ENCODE results near the gene UCHL5.
"Not testable (repeated sequence)": the region's sequence is repeated elsewhere in the genome, so short reads cannot be mapped to it uniquely, and the experiment has no call there.

UCHL5 gene

DNA sequence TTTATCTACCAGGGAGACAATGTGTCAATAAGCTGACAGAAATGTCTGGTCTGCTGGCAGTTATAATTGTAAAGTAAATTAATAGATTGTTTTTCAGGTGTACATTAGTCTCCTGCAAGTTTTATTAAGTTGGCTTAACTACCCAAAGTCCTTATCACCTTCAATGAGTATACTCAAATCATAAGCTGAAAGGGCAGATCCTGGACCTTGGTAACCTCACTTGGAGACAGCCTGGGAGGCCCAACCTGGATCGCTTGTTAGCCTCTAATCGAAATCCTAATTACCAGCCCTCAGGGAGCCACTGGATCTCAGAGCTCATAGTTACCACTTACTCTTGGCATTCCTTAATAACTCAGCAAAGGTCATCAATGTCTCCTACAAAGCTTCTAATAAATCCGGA lies 49.7 kb downstream of the UCHL5 start:
- DNase-seq, result no peak

DNA sequence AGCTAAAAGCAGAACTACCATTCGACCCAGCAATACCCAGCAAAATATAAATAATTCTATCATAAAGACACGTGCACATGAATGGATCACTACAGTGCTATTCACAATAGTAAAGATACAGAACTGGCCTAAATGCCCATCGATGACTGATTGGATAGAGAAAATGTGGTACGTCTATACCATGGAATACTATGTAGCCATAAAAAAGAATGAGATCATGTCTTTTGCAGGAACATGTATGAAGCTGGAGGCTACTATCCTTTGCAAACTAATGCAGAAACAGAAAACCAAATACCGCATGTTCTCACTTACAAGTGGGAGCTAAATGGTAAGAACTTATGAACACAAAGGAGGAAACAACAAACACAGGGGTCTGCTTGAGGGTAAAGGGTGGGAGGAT lies 53.4 kb downstream of the UCHL5 start:
- no peak for DNase-seq

DNA sequence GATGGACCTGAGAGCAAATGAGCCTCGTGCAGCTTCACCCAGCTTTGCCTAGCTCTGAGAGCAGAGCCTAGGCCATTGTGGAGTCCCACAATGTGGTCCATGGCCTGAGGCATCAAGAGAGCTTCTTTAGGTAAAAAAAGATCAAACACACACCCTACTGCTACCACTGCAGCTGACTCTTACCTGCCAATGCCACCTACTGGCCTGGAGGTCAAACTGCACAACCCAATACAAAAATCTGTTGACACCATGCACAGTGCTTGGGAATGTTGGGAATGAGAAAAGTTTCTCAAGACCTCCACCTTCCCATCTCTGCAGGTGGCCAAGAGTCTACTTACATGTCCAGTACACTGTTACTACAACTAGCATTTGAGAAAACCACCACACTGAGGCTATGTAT lies 60.6 kb downstream of the UCHL5 start:
- DNase-seq, result no peak

DNA sequence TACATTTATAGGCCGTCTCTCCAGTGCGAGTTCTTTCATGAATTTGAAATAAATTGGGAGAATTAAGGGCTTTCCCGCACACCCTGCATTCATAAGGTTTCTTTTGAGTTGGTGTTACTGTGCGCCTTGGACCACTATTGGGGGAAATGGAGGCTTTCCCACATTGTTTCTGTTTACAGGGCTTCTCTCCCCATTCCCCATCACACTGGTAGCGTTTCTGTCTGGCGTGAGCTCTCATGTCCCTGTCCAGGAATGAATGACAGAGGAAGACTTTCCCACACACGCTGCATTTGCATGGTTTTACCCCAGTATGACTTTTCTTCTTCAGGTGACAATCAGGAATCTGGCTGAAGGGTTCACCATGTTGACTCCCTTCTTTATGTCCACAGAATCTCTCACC lies 65.0 kb downstream of the UCHL5 start:
- DNase-seq, result no peak

DNA sequence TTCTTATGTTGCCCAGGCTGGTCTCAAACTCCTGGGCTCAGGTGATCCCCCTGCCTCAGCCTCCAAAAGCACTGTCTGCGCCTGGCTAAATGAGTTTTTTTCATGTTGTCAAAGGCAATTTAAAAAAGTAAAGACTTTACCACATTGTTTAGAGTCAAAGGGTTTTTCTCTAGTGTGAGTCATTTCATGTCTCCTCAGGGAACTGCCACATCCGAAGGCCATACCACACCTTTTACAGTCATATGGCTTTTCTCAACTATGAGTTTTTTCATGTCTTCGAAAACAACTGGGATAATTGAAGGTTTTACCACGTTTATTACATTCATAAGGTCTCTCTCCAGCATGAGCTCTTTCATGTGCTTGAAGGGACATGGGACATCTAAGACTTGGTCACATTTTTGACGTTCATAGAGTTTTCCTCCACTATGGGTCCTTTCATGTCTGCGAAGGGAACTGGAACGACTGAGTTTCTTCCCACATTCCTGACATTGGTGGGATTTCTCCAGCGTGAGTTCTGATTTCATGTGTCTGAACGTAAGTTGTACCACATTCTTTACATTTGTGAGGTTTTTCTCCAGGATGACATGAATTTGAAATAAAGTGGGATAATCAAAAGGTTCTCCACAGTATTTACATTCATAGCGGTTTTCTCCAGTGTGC lies 65.6 kb downstream of the UCHL5 start:
- DNase-seq, result no peak

DNA sequence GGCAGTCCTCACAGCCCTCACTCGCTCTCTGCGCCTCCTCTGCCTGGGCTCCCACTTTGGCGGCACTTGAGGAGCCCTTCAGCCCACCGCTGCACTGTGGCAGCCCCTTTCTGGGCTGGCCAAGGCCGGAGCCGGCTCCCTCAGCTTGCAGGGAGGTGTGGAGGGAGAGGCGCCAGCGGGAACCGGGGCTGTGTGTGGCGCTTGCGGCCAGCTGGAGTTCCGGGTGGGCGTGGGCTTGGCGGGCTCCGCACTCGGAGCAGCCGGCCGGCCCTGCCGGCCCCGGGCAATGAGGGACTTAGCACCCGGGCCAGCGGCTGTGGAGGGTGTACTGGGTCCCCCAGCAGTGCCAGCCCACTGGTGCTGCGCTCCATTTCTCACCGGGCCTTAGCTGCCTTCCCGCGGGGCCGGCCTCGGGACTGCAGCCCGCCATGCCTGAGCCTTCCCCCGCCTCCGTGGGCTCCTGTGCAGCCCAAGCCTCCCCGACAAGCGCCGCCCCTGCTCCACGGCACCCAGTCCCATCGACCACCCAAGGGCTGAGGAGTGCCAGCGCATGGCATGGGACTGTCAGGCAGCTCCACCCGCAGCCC lies 72.3 kb downstream of the UCHL5 start:
- not testable (repeated sequence) for DNase-seq

DNA sequence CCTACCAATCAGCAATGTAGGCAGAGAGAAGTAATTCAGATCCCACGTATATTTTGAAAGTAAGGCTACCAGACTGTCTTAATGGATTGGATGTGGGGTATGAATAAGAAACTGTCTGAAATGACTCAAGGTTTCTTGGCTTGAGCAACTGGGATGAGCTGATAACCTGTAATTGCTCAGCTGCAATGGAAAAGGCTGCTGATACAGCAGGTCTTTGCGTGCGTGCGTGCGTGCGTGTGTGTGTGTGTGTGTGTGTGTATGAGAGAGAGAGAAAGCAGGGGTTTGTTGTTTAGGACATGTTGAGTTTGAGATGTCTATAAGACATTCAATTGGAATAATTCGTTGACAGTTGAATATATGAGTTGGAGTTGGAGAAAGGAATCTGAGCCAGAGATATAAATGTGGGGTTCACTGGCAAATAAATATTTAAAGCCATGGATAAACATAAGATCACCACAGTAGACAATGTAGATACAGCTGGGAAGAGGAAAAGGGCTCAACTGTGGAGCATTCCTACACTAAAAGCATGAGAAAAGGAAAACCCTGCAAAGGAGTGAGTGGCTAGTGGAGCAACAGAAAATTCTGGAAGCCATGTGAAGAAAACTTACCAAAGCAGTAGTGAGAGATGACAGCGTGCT lies 72.9 kb downstream of the UCHL5 start:
- no peak for DNase-seq

DNA sequence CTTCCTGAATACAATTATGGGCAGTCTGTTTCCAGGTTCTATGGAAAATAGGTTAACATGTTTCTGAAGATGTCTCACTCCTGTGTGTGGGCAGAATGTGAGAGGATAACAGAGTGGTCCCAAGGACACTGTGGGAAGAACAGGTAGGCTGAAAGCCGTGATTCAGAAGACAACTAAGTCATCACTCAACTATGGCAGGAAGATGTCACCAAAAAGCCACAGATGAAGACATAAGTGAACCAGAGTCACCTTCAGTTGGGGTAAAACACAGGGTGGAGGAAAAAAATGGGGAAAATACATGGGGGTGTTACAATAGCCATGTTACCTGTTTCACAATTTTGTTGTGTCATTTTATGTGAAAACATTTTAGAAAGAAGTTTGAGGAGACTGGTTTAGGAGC lies 75.1 kb downstream of the UCHL5 start:
- no peak for DNase-seq

DNA sequence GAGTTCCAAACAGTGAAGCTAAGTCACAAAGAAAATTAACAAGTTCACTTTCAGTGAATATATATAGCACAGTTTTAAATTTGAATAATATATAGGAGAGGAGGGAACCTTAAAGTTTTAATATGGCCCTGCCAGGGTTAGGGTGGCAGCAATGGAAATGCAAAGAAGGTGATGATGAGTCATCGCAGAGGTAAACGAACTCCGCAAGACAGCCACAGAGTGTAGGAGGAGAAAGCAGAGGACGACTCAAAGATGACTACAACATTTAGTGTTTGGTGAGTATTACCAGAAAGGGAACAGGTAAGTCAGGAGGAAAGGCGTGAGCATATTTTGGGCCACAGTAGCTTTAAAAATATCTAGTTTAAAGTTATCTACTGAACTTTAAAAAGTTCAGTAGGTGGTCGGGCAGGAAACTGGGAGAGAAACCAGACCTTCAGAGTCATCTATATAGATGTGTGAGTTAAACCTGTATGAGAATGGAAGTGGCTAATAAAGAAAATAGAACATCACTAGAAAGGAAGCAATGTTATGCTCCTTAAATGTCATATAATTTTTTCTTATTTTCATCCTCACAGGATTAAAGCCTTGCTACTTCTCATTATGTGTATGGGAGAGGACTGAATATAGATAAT lies 75.7 kb downstream of the UCHL5 start:
- no peak for DNase-seq

DNA sequence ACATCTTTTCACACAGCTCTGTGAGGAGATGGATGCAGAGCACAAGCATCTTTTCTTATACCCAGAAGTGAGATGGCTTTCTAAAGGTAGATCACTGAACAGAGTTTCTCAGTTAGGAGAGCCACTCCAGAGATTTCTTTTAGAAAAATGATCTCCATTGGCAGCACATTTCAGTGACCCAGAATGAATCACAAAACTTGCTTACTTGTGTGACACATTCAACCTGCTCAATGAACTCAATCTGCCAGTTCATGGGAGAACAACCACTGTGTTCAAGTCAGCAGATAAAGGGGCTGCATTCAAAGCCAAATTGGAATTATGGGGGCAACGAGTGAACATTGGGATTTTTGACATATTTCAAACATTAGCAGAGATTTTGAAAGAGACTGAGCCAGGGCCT lies 78.3 kb downstream of the UCHL5 start:
- DNase-seq, result no peak

DNA sequence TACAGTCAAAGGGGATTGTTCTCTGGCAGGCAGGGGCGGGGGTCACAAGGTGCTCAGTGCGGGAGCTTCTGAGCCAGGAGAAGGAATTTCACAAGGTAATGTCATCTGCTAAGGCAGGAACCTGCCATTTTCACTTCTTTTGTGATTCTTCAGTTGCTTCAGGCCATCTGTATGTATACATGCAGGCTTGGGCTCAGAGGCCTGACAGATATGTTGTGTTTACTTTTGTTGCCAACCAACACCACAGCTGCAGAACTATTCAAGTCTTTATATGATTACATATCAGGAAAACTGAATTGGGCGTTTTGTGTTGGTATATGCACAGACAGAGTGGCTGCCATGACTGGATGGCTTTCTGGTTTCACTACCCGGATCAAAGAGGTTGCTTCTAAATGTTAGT lies 78.8 kb downstream of the UCHL5 start:
- DNase-seq, result not testable (repeated sequence)

DNA sequence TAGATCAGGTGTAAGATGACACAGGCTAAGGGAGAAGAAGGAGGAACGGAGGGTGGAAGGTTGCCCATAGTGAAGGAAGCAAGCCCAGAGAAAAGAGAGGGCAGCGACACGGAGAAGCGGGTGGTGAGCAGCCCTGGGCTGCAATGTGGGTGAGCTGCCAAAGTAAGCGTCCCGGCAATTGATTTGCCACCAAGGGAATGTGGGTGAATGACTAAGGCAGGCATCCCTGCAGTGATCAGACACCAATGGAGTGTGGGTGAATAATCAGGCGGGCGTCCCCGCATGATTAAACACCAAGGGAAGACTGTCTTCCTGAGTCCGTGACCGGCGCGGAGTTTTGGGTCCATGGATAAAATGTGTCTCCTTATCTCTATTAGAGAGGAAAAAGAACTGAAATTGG lies 79.6 kb downstream of the UCHL5 start:
- no peak for DNase-seq

DNA sequence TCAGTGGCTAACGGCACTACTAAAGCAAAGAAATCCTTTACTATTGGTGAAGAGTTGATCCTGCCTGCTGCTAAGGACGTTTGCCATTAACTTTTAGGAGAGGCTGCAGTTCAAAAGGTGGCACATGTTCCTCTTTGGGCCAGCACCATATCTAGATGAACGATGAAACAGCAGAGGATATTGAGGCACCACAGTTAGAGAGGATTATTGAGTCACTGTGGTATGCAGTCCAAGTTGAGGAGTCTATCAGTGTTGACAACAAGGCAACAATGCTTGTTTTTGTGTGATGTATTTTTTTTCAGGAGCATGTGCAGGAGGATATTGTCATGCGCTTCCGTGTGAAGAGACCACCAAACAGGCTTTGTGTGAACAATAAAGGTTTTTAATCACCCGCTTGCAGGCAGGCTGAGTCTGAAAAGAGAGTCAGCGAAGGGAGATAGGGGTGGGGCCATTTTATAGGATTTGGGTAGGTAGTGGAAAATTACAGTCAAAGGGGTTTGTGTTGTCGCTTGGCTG lies 80.9 kb downstream of the UCHL5 start:
- DNase-seq, result no peak

DNA sequence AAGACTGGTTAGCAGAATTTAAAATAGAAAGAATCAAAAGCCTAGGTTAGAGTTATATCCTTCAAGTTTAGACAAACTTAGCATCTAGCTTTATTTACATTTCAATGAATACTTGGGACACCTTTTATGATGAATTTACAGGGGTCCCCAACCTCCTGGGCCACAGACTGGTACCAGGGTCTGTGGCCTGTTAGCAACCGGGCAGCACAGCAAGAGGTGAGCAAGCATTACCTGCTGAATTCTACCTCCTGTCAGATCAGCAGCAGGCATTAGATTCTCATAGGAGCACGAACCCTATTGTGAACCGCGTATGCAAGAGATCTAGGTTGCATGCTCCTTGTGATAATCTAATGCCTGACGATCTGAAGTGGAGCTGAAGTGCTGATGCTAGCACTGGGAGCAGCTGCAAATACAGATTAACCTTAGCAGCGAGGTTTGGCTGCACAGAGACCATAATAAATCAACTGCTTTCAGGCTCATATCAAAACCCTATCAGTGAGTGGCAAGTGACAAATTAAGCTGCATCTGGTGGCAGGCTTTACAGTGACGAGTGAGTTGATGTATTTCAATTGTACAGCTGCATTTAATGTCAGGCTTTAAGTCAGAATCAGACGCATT lies 82.0 kb downstream of the UCHL5 start:
- peak; percentile 37 for DNase-seq

DNA sequence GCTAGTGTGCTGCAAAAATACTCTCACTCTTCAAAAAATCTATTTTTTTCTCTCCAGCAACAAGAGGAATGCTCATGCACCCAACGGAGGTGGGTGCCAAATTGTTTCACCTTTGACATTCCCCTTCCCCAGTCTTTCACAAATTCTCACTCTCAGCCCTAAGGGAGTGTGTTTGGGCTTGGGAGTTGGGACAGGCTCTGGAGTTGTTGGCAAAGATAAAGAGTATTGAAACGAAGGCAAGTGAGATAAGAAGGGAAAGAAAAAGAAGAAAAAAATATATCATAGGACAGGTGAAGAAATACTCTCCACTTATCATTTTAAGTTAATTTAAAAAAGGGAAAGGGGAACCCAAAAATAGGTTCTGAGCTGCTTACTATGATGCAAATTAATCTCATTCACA lies 82.6 kb downstream of the UCHL5 start:
- no peak for DNase-seq

DNA sequence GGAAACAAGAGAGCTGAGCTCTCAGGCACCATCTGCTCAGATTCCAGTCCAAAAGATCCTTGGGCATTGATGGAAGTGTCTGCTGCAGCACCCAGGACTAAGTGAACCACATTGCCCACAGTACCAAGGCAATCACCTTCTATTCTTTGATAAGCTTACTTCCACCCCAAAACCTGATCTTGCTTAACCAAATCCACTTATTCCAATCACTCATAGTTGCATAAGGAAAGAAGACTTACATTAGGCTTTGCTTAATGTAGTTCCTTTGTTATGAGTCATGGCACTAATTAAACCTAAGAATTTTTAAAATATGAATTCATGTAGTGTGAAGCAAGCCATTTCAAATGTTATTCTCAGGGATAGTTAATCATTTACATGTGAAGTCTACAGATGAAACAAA lies 84.5 kb downstream of the UCHL5 start:
- no peak for DNase-seq

DNA sequence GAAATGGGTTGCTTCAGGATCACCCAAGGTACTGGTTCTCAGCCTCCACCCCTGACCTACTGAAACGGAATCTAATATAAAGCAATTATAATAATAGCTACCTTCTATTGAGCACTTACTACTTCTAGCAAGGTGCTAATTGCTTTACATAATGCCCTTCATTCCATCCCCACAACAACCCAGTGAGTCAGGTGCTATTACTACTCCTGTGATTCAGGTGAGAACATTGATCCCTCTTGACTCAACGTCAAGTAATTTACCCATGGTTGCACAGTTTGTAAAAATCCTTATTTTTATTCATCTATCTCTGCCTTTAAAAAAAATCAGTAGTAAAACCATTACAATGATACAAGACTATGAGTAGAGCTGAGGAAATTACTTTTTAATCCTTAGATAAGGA lies 85.2 kb downstream of the UCHL5 start:
- no peak for DNase-seq

DNA sequence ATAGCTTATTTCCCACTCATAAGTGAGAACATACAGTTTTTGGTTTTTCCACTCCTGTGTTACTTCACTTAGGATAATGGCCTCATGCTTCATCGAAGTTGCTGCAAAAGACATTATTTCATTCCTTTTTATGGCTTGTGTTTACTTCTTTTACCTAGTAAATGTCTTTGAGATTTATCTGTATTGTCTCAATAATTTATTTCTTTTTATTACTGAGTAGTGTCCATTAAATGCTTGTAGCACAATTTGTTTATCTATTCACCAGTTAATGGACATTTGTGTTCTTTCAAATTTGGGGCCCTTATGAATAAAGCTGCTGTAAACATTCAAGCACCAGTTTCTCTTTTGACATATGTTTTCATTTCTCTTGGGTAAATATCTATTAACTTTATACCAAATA lies 86.0 kb downstream of the UCHL5 start:
- no peak for DNase-seq

DNA sequence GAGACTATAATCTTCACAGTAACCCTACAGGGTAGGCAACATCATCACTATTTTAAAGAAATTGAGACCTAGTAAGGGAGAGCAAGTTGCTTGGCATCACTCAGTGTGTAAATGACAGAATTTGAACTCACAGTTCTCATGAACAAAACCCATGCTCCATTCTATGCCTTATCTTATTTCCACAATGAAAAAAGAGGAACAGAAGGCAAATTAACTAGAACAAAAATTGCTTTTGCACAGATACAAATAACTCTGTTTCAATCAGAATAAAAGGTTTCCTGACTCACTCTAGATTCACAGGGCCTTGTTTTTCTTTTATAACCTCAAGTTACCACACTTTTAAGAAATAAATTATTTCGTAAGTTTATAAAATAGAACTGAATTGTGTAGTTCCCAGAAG lies 90.1 kb downstream of the UCHL5 start:
- DNase-seq, result no peak

DNA sequence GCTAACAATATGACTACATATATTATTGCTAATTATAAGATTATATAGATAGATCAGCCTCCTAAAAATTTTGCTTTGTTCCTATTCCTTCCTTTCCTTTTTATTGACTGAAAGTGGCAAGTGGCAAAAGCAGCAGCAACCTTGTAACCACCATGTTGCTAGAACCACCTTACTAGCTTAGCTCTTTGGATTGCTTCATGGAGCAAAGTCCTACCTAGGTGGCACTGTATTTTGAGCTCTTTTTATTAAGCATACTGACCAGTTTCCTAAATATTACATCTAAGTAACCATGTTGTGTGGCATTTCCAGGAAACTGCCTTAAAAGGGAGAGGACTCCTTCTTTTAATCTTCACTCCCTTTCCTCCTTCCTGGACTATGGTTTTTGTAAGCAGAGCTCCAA lies 90.8 kb downstream of the UCHL5 start:
- DNase-seq, result no peak

DNA sequence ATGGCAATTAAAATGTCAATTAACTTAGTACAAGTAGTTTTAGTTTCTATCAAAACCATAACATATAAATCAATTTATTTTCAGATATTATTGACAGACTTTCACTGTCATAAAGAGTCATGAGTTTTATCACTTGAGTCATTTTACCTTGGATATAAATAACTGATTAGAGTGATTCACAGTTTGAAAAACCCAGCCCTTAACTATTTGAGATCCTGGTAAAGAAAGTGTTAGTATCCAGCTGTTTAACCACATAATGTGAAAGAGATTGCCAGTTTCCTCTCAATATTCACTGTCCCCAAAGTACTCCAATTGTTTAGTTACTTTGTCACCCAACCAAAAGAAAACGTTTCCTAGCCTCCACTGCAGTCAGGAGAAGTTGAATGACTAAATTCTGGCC lies 91.3 kb downstream of the UCHL5 start:
- DNase-seq, result no peak

DNA sequence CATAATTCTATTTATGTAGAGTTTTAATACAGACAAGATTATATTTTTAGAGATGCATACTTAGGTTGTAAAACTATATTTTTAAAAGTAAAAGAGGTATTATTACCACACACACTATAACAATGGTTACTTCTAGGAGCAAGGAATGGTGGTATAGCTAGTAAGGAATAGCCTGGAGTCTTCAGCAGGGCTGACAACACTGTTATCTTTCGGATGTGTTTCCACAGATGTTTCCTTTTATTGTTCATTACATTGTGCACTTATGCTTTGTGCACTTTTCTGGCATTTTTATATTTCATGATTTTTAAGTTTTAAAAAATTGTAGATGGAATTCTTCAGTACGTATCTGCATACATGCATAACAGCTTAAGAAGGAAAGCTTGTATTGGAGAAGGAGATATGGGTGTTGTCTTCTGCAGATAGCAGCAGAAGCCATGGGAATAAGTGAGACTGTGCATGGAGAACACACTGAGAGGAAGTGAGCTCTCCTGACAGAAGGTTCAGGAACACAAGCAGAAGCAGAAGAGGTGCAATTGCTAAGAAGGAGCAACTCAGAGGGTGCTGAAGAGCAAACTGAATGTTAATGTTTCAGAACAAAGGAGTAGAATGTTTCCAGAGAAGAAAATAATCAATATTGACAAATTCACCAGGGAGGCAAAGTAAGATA lies 91.8 kb downstream of the UCHL5 start:
- DNase-seq, result no peak

DNA sequence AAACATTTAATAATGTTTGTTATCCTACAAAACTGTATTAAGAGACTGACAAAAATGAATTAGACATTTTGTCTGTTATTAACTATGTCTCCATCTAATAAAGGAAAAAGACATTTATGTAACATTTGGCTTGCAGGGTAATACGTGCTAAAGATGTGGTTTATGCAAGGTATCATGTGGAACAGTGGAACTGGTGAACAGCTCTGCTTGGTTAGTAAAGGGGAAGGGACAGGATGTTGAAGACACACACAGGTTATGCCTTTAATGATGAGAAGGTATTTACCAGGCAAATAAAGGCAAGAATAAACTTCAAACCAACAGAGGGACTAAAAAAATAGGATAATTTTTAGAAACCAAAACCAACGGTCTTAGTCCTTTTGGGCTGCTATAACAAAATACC lies 93.1 kb downstream of the UCHL5 start:
- DNase-seq, result no peak

Measured in DMS153 (cell line).